ENCODE data around the gene OXNAD1. TPM values are rescaled to one million over a fixed set of nuclear protein-coding genes. Genes with fewer than 3 reads are reported as not detected.
"Not testable (repeated sequence)": the region's sequence is repeated elsewhere in the genome, so short reads cannot be mapped to it uniquely, and the experiment has no call there.

OXNAD1 gene
- total RNA-seq, 2 experiments from 2014 or later: 26.9 to 27.1 TPM

DNA sequence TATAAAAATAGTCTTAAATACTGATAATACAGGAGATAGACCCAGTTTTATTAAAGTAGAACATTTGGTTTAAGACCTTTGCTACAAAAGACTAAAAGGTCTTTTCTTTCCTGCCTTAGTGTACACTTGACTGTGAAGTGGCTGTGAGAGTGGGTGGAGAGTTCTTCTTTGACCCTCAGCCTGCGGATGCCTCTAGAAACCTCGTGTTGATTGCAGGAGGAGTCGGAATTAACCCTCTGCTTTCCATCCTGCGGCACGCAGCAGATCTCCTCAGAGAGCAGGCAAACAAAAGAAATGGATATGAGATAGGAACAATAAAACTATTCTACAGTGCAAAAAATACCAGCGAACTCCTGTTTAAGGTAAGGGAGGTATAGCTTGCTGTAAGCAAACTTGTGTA, 36.5 kb downstream of the OXNAD1 start:
- CTCF ChIA-PET: interaction anchor here (0.6 to 3.1 kb wide), 7 partner anchors 10 to 249 kb away, joined by 3 to 51 read pairs (median 5); no protein-coding TSS in a partner anchor
- no peaks in the 10 kb centered on the region for H3K27me3 Mint-ChIP-seq
- peaks cover 90% of the 10 kb centered on the region for H3K4me1 Mint-ChIP-seq
- peaks cover 6% of the 10 kb centered on the region for H3K9me3 Mint-ChIP-seq
- peak overlapping the region; percentile 94 for H3K27ac Mint-ChIP-seq
- peak overlapping the region; percentile 74 for H3K4me3 Mint-ChIP-seq
- peak; percentile 51 for DNase-seq
- peaks cover 86% of the 10 kb centered on the region for H3K36me3 Mint-ChIP-seq (ENCODE audit: low read depth)
- POLR2A ChIA-PET: interaction anchor here (0.6 to 3.0 kb wide), 10 partner anchors 8 to 541 kb away, joined by 3 to 36 read pairs (median 10); partner anchors contain the start of genes DPH3 and OXNAD1

DNA sequence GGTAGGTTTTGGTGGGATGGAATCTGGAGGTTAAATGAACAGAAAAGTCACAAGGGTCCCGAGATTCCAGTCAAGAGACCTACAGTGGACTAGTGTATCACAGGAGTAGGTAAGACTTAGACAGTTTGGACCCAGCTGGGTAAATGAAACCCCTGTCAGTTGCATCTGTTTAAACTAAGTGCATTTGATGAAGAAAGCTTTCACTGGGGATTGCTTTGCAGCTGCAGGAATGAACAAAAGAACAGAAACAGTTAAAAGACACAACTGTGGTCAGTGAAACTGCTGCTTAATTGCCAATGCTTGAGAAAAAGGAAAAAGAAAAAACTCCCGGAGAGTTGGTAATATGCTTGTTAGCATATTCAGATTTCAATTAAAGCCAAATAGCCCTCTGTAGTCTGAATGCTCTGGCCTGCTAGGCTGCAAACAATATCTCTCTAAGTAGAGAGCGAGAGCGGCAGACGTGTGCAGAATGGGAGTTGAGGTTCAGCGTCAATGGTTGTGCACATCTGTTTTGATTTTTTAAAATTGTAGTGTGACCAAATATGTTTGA, 37.1 kb downstream of the OXNAD1 start:
- Mint-ChIP-seq H3K27me3 (no peaks in the 10 kb centered on the region), H3K9me3 (peaks cover under 1% of the 10 kb centered on the region), H3K27ac (peak overlapping the region; percentile 94), H3K4me3 (peak overlapping the region; percentile 74), H3K36me3 (ENCODE audit: low read depth) (peaks cover 86% of the 10 kb centered on the region), H3K4me1 (peaks cover 95% of the 10 kb centered on the region)
- POLR2A ChIA-PET: interaction anchor here (0.6 to 3.4 kb wide), 8 partner anchors 12 to 540 kb away, joined by 3 to 36 read pairs (median 11); partner anchors contain the start of genes DPH3 and OXNAD1
- CTCF ChIA-PET: interaction anchor here (1.6 to 3.1 kb wide), 4 partner anchors 11 to 210 kb away, joined by 5 to 51 read pairs (median 17); no protein-coding TSS in a partner anchor
- no peak for DNase-seq

DNA sequence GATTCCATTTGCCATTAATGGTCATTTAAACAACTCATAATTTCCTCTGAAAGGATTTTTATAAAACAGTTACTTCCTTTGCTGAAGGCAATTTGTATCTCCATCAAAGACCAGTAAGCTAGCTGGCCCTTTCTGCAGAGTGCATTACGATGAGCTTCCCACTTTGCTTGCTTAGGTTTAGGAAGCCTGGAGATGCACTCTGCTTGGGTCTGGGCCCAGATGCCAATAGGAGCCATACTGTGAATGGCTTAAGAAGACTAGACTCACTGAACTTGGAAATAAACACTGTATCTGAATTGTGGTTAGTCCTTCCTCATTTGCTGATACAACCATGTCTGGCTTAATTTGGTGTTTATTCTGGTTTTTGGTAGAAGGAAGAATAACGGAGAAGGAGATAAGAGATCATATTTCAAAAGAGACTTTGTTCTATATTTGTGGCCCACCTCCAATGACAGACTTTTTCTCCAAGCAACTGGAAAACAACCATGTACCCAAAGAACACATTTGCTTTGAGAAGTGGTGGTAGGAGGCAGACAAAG, 38.1 kb downstream of the OXNAD1 start:
- no peak for DNase-seq
- Mint-ChIP-seq H3K4me1 (peaks cover 96% of the 10 kb centered on the region), H3K27me3 (no peaks in the 10 kb centered on the region), H3K4me3 (no peak overlapping the region), H3K9me3 (no peaks in the 10 kb centered on the region), H3K36me3 (ENCODE audit: low read depth) (peaks cover 85% of the 10 kb centered on the region), H3K27ac (peak overlapping the region; percentile 30)
- CTCF ChIA-PET: interaction anchor here (0.8 kb wide), 1 partner anchor 13 kb away, joined by 4 read pairs; no protein-coding TSS in a partner anchor
- POLR2A ChIA-PET: interaction anchor here (1.1 to 3.4 kb wide), 5 partner anchors 11 to 539 kb away, joined by 3 to 24 read pairs (median 7); partner anchors contain the start of genes DPH3 and OXNAD1

- no peaks in the 10 kb centered on the region for H3K9me3 Mint-ChIP-seq
Observed at GRCh38 chr3:16304061-16305010, 39.3 kb downstream of the OXNAD1 start.

GRCh38 chr3:16305111-16305541, 40.1 kb downstream of the OXNAD1 start:
- Mint-ChIP-seq H3K27ac (peak overlapping the region; percentile 58), H3K4me3 (no peak overlapping the region), H3K9me3 (no peaks in the 10 kb centered on the region), H3K27me3 (no peaks in the 10 kb centered on the region), H3K36me3 (ENCODE audit: low read depth) (peaks cover 83% of the 10 kb centered on the region), H3K4me1 (peaks cover 94% of the 10 kb centered on the region)
- POLR2A ChIA-PET: interaction anchor here (1.0 to 3.4 kb wide), 6 partner anchors 9 to 207 kb away, joined by 3 to 24 read pairs (median 6); partner anchors contain the start of genes DPH3 and OXNAD1
- CTCF ChIA-PET: interaction anchor here (1.1 to 2.2 kb wide), 5 partner anchors 10 to 37 kb away, joined by 3 to 11 read pairs (median 5); no protein-coding TSS in a partner anchor
- peak; percentile 36 for DNase-seq

More at GRCh38 chr3:16304061-16305010, 39.3 kb downstream of the OXNAD1 start:
- no peaks in the 10 kb centered on the region for H3K27me3 Mint-ChIP-seq
- H3K36me3 Mint-ChIP-seq (ENCODE audit: low read depth): peaks cover 82% of the 10 kb centered on the region
- ChIA-PET POLR2A (interaction anchor here (1.0 to 3.4 kb wide), 7 partner anchors 8 to 207 kb away, joined by 3 to 24 read pairs (median 7); partner anchors contain the start of genes DPH3 and OXNAD1), CTCF (interaction anchor here (0.8 to 2.2 kb wide), 6 partner anchors 9 to 36 kb away, joined by 3 to 11 read pairs (median 4); no protein-coding TSS in a partner anchor)
- H3K27ac Mint-ChIP-seq: peak overlapping the region; percentile 58
- H3K4me3 Mint-ChIP-seq: peak overlapping the region; percentile 0
- H3K4me1 Mint-ChIP-seq: peaks cover 94% of the 10 kb centered on the region
- no peak for DNase-seq

- POLR2A ChIA-PET: interaction anchor here (1.0 to 2.4 kb wide), 3 partner anchors 18 to 53 kb away, joined by 3 to 14 read pairs (median 5); no protein-coding TSS in a partner anchor
- peaks cover 89% of the 10 kb centered on the region for H3K4me1 Mint-ChIP-seq
Observed at GRCh38 chr3:16307832-16308531, 43.0 kb downstream of the OXNAD1 start.

DNA sequence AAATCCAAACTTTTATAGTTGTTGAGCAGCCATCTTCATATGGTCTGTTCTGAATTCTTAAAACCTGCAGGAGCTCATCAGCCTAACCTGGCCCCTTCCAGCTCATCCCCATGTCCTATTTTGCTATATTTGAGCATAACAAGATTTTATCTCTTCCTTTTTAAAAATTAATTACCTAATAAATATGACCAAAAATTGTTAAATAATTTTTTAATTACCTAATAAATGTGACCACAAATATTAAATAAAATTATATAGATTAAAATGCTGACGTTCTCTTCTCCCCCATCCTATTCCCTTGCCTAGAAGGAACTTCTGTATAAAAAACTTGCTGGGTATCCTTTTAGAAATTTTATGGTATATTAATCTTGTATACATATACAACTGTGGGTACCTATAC, 43.7 kb downstream of the OXNAD1 start:
- Mint-ChIP-seq H3K27me3 (no peaks in the 10 kb centered on the region), H3K36me3 (ENCODE audit: low read depth) (peaks cover 79% of the 10 kb centered on the region), H3K4me3 (no peak overlapping the region), H3K9me3 (no peaks in the 10 kb centered on the region), H3K4me1 (peaks cover 89% of the 10 kb centered on the region), H3K27ac (peak overlapping the region; percentile 6)
- ChIA-PET CTCF (interaction anchor here (3.5 kb wide), 1 partner anchor 19 kb away, joined by 32 read pairs; no protein-coding TSS in a partner anchor), POLR2A (interaction anchor here (1.0 to 2.4 kb wide), 4 partner anchors 8 to 54 kb away, joined by 3 to 14 read pairs (median 6); no protein-coding TSS in a partner anchor)
- DNase-seq: no peak

More at GRCh38 chr3:16307832-16308531, 43.0 kb downstream of the OXNAD1 start:
- H3K36me3 Mint-ChIP-seq (ENCODE audit: low read depth): peaks cover 78% of the 10 kb centered on the region
- no peak overlapping the region for H3K4me3 Mint-ChIP-seq
- H3K9me3 Mint-ChIP-seq: no peaks in the 10 kb centered on the region
- no peak for DNase-seq
- no peaks in the 10 kb centered on the region for H3K27me3 Mint-ChIP-seq
- CTCF ChIA-PET: interaction anchor here (3.5 kb wide), 1 partner anchor 18 kb away, joined by 32 read pairs; no protein-coding TSS in a partner anchor
- peak overlapping the region; percentile 51 for H3K27ac Mint-ChIP-seq

GRCh38 chr3:16309558-16309957, 44.5 kb downstream of the OXNAD1 start:
- Mint-ChIP-seq H3K9me3 (no peaks in the 10 kb centered on the region), H3K4me1 (peaks cover 91% of the 10 kb centered on the region), H3K27me3 (no peaks in the 10 kb centered on the region), H3K27ac (peak overlapping the region; percentile 96), H3K36me3 (ENCODE audit: low read depth) (peaks cover 76% of the 10 kb centered on the region), H3K4me3 (peak overlapping the region; percentile 63)
- DNase-seq: peak; percentile 65
- ChIA-PET POLR2A (interaction anchor here (1.7 kb wide), 1 partner anchor 9 kb away, joined by 7 read pairs; no protein-coding TSS in a partner anchor), CTCF (interaction anchor here (1.0 kb wide), 1 partner anchor 21 kb away, joined by 3 read pairs; no protein-coding TSS in a partner anchor)

- H3K9me3 Mint-ChIP-seq, DNase-seq, H3K4me3 Mint-ChIP-seq, POLR2A ChIA-PET, H3K27me3 Mint-ChIP-seq: not testable (repeated sequence)
- Mint-ChIP-seq H3K27ac (peak overlapping the region; percentile 96), H3K4me1 (peaks cover 88% of the 10 kb centered on the region), H3K36me3 (ENCODE audit: low read depth) (peaks cover 72% of the 10 kb centered on the region)
- CTCF ChIA-PET: interaction anchor here (11.3 kb wide), 1 partner anchor 20 kb away, joined by 163 read pairs; no protein-coding TSS in a partner anchor
Observed at GRCh38 chr3:16310486-16310885, 45.5 kb downstream of the OXNAD1 start.

- peak overlapping the region; percentile 54 for H3K4me3 Mint-ChIP-seq
- H3K36me3 Mint-ChIP-seq (ENCODE audit: low read depth): peaks cover 72% of the 10 kb centered on the region
- CTCF ChIA-PET: interaction anchor here (0.6 to 11.3 kb wide), 5 partner anchors 17 to 529 kb away, joined by 3 to 163 read pairs (median 5); partner anchors contain the start of genes DPH3 and OXNAD1
- peak; percentile 71 for DNase-seq
- H3K9me3 Mint-ChIP-seq: no peaks in the 10 kb centered on the region
- POLR2A ChIA-PET: interaction anchor here (0.8 to 4.2 kb wide), 12 partner anchors 8 to 530 kb away, joined by 3 to 29 read pairs (median 4); partner anchors contain the start of genes DPH3 and OXNAD1
- peaks cover 87% of the 10 kb centered on the region for H3K4me1 Mint-ChIP-seq
- no peaks in the 10 kb centered on the region for H3K27me3 Mint-ChIP-seq
- H3K27ac Mint-ChIP-seq: peak overlapping the region; percentile 87
Observed at GRCh38 chr3:16311960-16312451, 47.0 kb downstream of the OXNAD1 start.
